ENCODE measurements around the gene G6PD.

DNA sequence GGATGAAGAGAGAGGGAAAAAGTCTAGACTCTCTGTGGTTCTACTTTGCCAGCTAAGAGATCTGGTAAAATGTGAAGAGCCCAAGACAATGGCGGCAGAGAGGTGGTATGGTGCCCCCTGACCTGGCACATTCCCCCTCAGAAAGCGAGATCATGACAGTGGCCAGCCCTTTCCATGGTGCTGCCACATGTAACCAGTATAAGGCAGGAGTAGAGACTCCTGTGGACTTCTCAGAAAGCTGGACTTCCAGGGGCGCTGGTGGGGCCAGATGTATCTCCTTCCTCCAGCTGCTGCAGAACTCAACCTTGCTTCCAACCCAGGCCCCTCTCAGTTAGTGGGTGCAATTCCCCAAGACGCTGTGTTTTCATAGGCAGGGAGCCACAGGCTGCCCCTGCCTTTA is 47.8 kb upstream of the G6PD start:
- no peak for TF ChIP-seq TCF7L2 (IDR thresholded peaks at IDR 0.05; ENCODE audit: low read depth, low read length)
- TF ChIP-seq, protein P1, sequence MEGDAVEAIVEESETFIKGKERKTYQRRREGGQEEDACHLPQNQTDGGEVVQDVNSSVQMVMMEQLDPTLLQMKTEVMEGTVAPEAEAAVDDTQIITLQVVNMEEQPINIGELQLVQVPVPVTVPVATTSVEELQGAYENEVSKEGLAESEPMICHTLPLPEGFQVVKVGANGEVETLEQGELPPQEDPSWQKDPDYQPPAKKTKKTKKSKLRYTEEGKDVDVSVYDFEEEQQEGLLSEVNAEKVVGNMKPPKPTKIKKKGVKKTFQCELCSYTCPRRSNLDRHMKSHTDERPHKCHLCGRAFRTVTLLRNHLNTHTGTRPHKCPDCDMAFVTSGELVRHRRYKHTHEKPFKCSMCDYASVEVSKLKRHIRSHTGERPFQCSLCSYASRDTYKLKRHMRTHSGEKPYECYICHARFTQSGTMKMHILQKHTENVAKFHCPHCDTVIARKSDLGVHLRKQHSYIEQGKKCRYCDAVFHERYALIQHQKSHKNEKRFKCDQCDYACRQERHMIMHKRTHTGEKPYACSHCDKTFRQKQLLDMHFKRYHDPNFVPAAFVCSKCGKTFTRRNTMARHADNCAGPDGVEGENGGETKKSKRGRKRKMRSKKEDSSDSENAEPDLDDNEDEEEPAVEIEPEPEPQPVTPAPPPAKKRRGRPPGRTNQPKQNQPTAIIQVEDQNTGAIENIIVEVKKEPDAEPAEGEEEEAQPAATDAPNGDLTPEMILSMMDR (IDR thresholded peaks at IDR 0.05) = no peak

All from Panc1 (cell line).